ENCODE results near the gene SMIM10L2A. TPM values are rescaled to one million over a fixed set of nuclear protein-coding genes. Genes with fewer than 3 reads are reported as not detected.

The SMIM10L2A gene
- polyA plus RNA-seq, 3 donors: not detected

DNA sequence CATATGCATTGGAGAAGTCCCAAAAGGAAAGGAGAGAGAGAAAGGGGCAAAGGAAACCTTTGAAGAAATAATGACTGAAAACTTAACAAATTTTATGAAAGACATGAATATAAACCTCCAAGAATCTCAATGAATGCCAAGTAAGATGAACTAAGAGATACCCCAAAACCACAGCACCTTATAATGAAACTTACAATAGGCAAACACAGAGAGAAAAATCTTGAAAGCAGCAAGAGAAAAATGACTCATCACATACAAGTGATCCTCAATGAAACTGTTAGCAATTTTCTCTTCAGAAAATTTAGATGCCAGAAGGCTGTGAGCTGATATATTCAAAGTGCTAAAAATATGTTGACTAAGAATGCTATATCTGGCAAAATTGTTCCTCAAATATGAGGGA lies 10.1 kb downstream of the SMIM10L2A start:
- H3K27ac Mint-ChIP-seq: no peak overlapping the region
- no peak overlapping the region for H3K4me3 Mint-ChIP-seq
- Histone ChIP-seq H3K4me3 (replicated peaks in 1 of 3; ENCODE audit: low read depth in 2 of 3, low read length in 3 of 3) (no peak overlapping the region), H3K36me3 (replicated peaks in 1 of 2; ENCODE audit: control insufficient read depth in 1 of 2, insufficient read depth in 2 of 2, low read length in 2 of 2) (no peaks in the 10 kb centered on the region), H3K9ac (ENCODE audit: insufficient read depth, low read length, poor library complexity, severe bottlenecking) (no peak overlapping the region), H2AFZ (ENCODE audit: insufficient read depth, low read depth, low read length, poor library complexity, severe bottlenecking) (no peak overlapping the region), H3K27me3 (ENCODE audit: control insufficient read depth in 2 of 2, insufficient read depth in 2 of 2, low read length in 2 of 2) (no peaks in the 10 kb centered on the region), H3K27ac (ENCODE audit: low read depth in 1 of 2, low read length in 2 of 2) (no peak overlapping the region), H3K9me3 (replicated peaks in 1 of 2; ENCODE audit: control insufficient read depth in 1 of 2, insufficient read depth in 1 of 2, low read length in 2 of 2) (peaks cover 7 to 26% of the 10 kb centered on the region in 2 donors), H3K4me2 (replicated peaks; ENCODE audit: extremely low read depth, low read length, poor library complexity, severe bottlenecking) (no peak overlapping the region), H3K79me2 (ENCODE audit: insufficient read depth, low read length) (no peaks in the 10 kb centered on the region), H3K4me1 (ENCODE audit: control insufficient read depth in 1 of 2, insufficient read depth in 2 of 2, low read length in 2 of 2) (no peaks in the 10 kb centered on the region), H4K20me1 (ENCODE audit: insufficient read depth, low read length) (no peaks in the 10 kb centered on the region)
- no peaks in the 10 kb centered on the region for H3K4me1 Mint-ChIP-seq
- DNase-seq: no peak
- intact Hi-C loops (cut with micrococcal nuclease): no loop called here
- H3K27me3 Mint-ChIP-seq (ENCODE audit: low read depth in 3 of 3): peaks cover 3 to 16% (median 6%) of the 10 kb centered on the region in 3 donors
- TF ChIP-seq, protein P1, sequence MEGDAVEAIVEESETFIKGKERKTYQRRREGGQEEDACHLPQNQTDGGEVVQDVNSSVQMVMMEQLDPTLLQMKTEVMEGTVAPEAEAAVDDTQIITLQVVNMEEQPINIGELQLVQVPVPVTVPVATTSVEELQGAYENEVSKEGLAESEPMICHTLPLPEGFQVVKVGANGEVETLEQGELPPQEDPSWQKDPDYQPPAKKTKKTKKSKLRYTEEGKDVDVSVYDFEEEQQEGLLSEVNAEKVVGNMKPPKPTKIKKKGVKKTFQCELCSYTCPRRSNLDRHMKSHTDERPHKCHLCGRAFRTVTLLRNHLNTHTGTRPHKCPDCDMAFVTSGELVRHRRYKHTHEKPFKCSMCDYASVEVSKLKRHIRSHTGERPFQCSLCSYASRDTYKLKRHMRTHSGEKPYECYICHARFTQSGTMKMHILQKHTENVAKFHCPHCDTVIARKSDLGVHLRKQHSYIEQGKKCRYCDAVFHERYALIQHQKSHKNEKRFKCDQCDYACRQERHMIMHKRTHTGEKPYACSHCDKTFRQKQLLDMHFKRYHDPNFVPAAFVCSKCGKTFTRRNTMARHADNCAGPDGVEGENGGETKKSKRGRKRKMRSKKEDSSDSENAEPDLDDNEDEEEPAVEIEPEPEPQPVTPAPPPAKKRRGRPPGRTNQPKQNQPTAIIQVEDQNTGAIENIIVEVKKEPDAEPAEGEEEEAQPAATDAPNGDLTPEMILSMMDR (IDR thresholded peaks at IDR 0.05): no peak
- peaks cover 6 to 41% (median 25%) of the 10 kb centered on the region in 7 donors for H3K9me3 Mint-ChIP-seq
- no peaks in the 10 kb centered on the region for H3K36me3 Mint-ChIP-seq

GRCh38 chrX:135432453-135432852 lies 10.7 kb downstream of the SMIM10L2A start:
- intact Hi-C loops (cut with micrococcal nuclease): no loop called here
- Mint-ChIP-seq H3K27me3 (ENCODE audit: low read depth in 3 of 3) (peaks cover 1 to 15% (median 2%) of the 10 kb centered on the region in 3 donors), H3K4me3 (no peak overlapping the region), H3K36me3 (no peaks in the 10 kb centered on the region), H3K4me1 (no peaks in the 10 kb centered on the region), H3K9me3 (peaks cover 6 to 41% (median 25%) of the 10 kb centered on the region in 7 donors), H3K27ac (peak overlapping the region in 1 of 7 donors; percentile 20)
- Histone ChIP-seq H2AFZ (ENCODE audit: insufficient read depth, low read depth, low read length, poor library complexity, severe bottlenecking) (no peak overlapping the region), H3K4me1 (ENCODE audit: control insufficient read depth in 1 of 2, insufficient read depth in 2 of 2, low read length in 2 of 2) (no peaks in the 10 kb centered on the region), H3K27ac (ENCODE audit: low read depth in 1 of 2, low read length in 2 of 2) (no peak overlapping the region), H3K79me2 (ENCODE audit: insufficient read depth, low read length) (no peaks in the 10 kb centered on the region), H3K27me3 (ENCODE audit: control insufficient read depth in 2 of 2, insufficient read depth in 2 of 2, low read length in 2 of 2) (no peaks in the 10 kb centered on the region), H3K4me3 (replicated peaks in 1 of 3; ENCODE audit: low read depth in 2 of 3, low read length in 3 of 3) (no peak overlapping the region), H3K9ac (ENCODE audit: insufficient read depth, low read length, poor library complexity, severe bottlenecking) (no peak overlapping the region), H3K4me2 (replicated peaks; ENCODE audit: extremely low read depth, low read length, poor library complexity, severe bottlenecking) (no peak overlapping the region), H4K20me1 (ENCODE audit: insufficient read depth, low read length) (no peaks in the 10 kb centered on the region), H3K9me3 (replicated peaks in 1 of 2; ENCODE audit: control insufficient read depth in 1 of 2, insufficient read depth in 1 of 2, low read length in 2 of 2) (peaks cover 7 to 26% of the 10 kb centered on the region in 2 donors), H3K36me3 (replicated peaks in 1 of 2; ENCODE audit: control insufficient read depth in 1 of 2, insufficient read depth in 2 of 2, low read length in 2 of 2) (no peaks in the 10 kb centered on the region)
- no peak for DNase-seq
- TF ChIP-seq, protein P1 (IDR thresholded peaks at IDR 0.05): no peak
- WGBS (ENCODE audit: insufficient coverage): 85% methylated on average over 7 of the region's 13 CpGs
